HepG2 (cell line): ENCODE results near the gene BEND3. TPM values are rescaled to one million over a fixed set of nuclear protein-coding genes. Genes with fewer than 3 reads are reported as not detected.

ENCODE experiments used
- ATAD3A ChIP-seq: sonication (generic); formaldehyde crosslinking; IDR thresholded peaks from 2 replicates; pipeline ENCODE4 v1.4.0; 2020; ENCODE audit warnings: missing genetic modification reagents
- ETV5 ChIP-seq: IDR thresholded peaks from 2 replicates; pipeline ENCODE4 v1.6.1; 2018; ENCODE audit warnings: missing biosample characterization, missing genetic modification reagents, inconsistent platforms, borderline replicate concordance
- FOSL1 ChIP-seq: sonication (generic); formaldehyde crosslinking; IDR thresholded peaks from 2 replicates; pipeline ENCODE4 v1.9.0; 2021; ENCODE audit warnings: missing genetic modification reagents, borderline replicate concordance
- KLF15 ChIP-seq: sonication (generic); formaldehyde crosslinking; IDR thresholded peaks from 2 replicates; pipeline ENCODE4 v1.8.1; 2023; ENCODE audit warnings: borderline replicate concordance, mild to moderate bottlenecking, inconsistent platforms, missing genetic modification reagents, mixed read lengths
- MED8 ChIP-seq: sonication (generic); formaldehyde crosslinking; IDR thresholded peaks from 2 replicates; pipeline ENCODE4 v1.8.1; 2023; ENCODE audit warnings: mild to moderate bottlenecking, missing genetic modification reagents; ENCODE audit not compliant: insufficient replicate concordance
- NFYB ChIP-seq: sonication (generic); formaldehyde crosslinking; IDR thresholded peaks from 2 replicates; pipeline ENCODE4 v1.4.0; 2020; ENCODE audit warnings: missing genetic modification reagents
- PHF5A ChIP-seq: IDR thresholded peaks from one replicate; pipeline ENCODE4 v1.6.1; 2018; ENCODE audit warnings: low read depth, missing genetic modification reagents; ENCODE audit not compliant: unreplicated experiment
- PPARG ChIP-seq: conservative IDR thresholded peaks from 2 replicates; pipeline ENCODE4 v1.6.1; 2016; ENCODE audit warnings: missing biosample characterization, missing genetic modification reagents
- SIX1 ChIP-seq: sonication (generic); formaldehyde crosslinking; IDR thresholded peaks from 2 replicates; pipeline ENCODE4 v1.4.0; 2020; ENCODE audit warnings: missing genetic modification reagents, borderline replicate concordance
- TAF1 ChIP-seq: sonication (generic); formaldehyde crosslinking; IDR thresholded peaks from 2 replicates; pipeline ENCODE4 v1.4.0; 2020; ENCODE audit warnings: missing genetic modification reagents
- XBP1 ChIP-seq: sonication (generic); formaldehyde crosslinking; IDR thresholded peaks from 2 replicates; pipeline ENCODE4 v1.5.0; 2020; ENCODE audit warnings: missing genetic modification reagents
- ZMYM4 ChIP-seq: sonication (generic); formaldehyde crosslinking; IDR thresholded peaks from 2 replicates; pipeline ENCODE4 v1.8.1; 2023; ENCODE audit warnings: mild to moderate bottlenecking, missing genetic modification reagents
- ZNF17 ChIP-seq: sonication (generic); formaldehyde crosslinking; IDR thresholded peaks from 2 replicates; pipeline ENCODE4 v1.5.0; 2020; ENCODE audit warnings: mild to moderate bottlenecking, missing genetic modification reagents
- ZNF24 ChIP-seq: fragments of 450-650 bp; IDR thresholded peaks from 2 replicates; pipeline ENCODE4 v1.6.1; 2017; ENCODE audit warnings: antibody characterized with exemption, mild to moderate bottlenecking
- ZNF260 ChIP-seq: sonication (generic); formaldehyde crosslinking; IDR thresholded peaks from 2 replicates; pipeline ENCODE4 v1.4.0; 2020; ENCODE audit warnings: missing genetic modification reagents, low read depth, mild to moderate bottlenecking, borderline replicate concordance
- ZNF274 ChIP-seq: sonication (generic); formaldehyde crosslinking; IDR thresholded peaks from 2 replicates; pipeline ENCODE4 v1.5.1; 2020; ENCODE audit warnings: mild to moderate bottlenecking, missing genetic modification reagents
- ZNF441 ChIP-seq: sonication (generic); formaldehyde crosslinking; IDR thresholded peaks from 2 replicates; pipeline ENCODE4 v1.7.0; 2021; ENCODE audit warnings: missing genetic modification reagents, borderline replicate concordance
- ZNF558 ChIP-seq: sonication (generic); formaldehyde crosslinking; IDR thresholded peaks from 2 replicates; pipeline ENCODE4 v1.9.0; 2022; ENCODE audit warnings: mild to moderate bottlenecking, missing genetic modification reagents, borderline replicate concordance
- ZNF569 ChIP-seq: sonication (generic); formaldehyde crosslinking; IDR thresholded peaks from 2 replicates; pipeline ENCODE4 v1.5.0; 2020; ENCODE audit warnings: mild to moderate bottlenecking, missing genetic modification reagents, moderate library complexity, borderline replicate concordance
- ZNF747 ChIP-seq: sonication (generic); formaldehyde crosslinking; IDR thresholded peaks from 2 replicates; pipeline ENCODE4 v1.8.1; 2023; ENCODE audit warnings: missing genetic modification reagents, mild to moderate bottlenecking, borderline replicate concordance
- ZNF816 ChIP-seq: sonication (generic); formaldehyde crosslinking; IDR thresholded peaks from 2 replicates; pipeline ENCODE4 v1.8.0; 2022; ENCODE audit warnings: missing genetic modification reagents, mild to moderate bottlenecking, borderline replicate concordance
- ZSCAN22 ChIP-seq: sonication (generic); formaldehyde crosslinking; IDR thresholded peaks from 2 replicates; pipeline ENCODE4 v1.4.0; 2020; ENCODE audit warnings: mild to moderate bottlenecking, missing genetic modification reagents
- polyA plus RNA-seq, 8 experiments: library from polyadenylated mRNA; depleted of rRNA in 3 of 8; stranded (reverse) in 7 of 8; unstranded in 1 of 8; fragments of >200 nt; fragmentation: Illumina TruSeq in 4 of 8; extraction: Trizol in 4 of 8; gene quantifications; 2 replicates each; pipeline versions ENCODE4 v1.2.1 to v1.2.3, GENCODE V29; 2011 to 2016; ENCODE audit warnings: low read depth in 4 of 8, missing spikeins in 1 of 8, mixed read lengths in 1 of 8; ENCODE audit not compliant: insufficient read depth in 1 of 8
- total RNA-seq, 5 experiments: library from RNA; depleted of rRNA; stranded (reverse); fragments of >200 nt; fragmentation: Illumina TruSeq; extraction: Trizol; gene quantifications; 2 replicates each; pipeline ENCODE4 v1.2.3, GENCODE V29; 2016; ENCODE audit warnings: low read depth in 1 of 5
- TF ChIP-seq, protein P1 (sequence below): IDR thresholded peaks from 2 replicates; pipeline ENCODE4 v1.6.1; 2012; ENCODE audit warnings: low read depth, low read length, improper control_type of control experiment
- TF ChIP-seq, protein P2 (sequence below): sonication (generic); formaldehyde crosslinking; IDR thresholded peaks from 2 replicates; pipeline ENCODE4 v1.5.0; 2020; ENCODE audit warnings: mild to moderate bottlenecking, missing genetic modification reagents
- TF ChIP-seq, protein P3 (sequence below): sonication (generic); formaldehyde crosslinking; IDR thresholded peaks from 2 replicates; pipeline ENCODE4 v1.5.0; 2020; ENCODE audit warnings: missing genetic modification reagents
- TF ChIP-seq, protein P4 (sequence below): IDR thresholded peaks from 2 replicates; pipeline ENCODE4 v1.6.1; 2016; ENCODE audit warnings: control low read depth

BEND3 gene
- total and polyA plus RNA-seq, 2 of the 13 experiments (the other 11 are each of a cell fraction or from before 2014, with no cell fraction given), result 1.4 to 5.8 TPM

GRCh38 chr6:107114213-107114925, 946 bp downstream of the BEND3 start (continued):
- no peak for TF ChIP-seq ZNF816 (CRISPR knock-in tag)
- no peak for TF ChIP-seq XBP1 (CRISPR knock-in tag)
- TF ChIP-seq ETV5 (CRISPR knock-in tag), result no peak
- no peak for TF ChIP-seq ZNF17 (CRISPR knock-in tag)
- TF ChIP-seq TAF1, result peak; percentile 49; the same call in 1 of the 2 replicates
- TF ChIP-seq, protein P1, sequence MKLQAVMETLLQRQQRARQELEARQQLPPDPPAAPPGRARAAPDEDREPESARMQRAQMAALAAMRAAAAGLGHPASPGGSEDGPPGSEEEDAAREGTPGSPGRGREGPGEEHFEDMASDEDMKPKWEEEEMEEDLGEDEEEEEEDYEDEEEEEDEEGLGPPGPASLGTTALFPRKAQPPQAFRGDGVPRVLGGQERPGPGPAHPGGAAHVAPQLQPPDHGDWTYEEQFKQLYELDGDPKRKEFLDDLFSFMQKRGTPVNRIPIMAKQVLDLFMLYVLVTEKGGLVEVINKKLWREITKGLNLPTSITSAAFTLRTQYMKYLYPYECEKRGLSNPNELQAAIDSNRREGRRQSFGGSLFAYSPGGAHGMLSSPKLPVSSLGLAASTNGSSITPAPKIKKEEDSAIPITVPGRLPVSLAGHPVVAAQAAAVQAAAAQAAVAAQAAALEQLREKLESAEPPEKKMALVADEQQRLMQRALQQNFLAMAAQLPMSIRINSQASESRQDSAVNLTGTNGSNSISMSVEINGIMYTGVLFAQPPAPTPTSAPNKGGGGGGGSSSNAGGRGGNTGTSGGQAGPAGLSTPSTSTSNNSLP, result no peak; the same call in 1 of the 2 replicates
- TF ChIP-seq ZNF441, result no peak
- no peak for TF ChIP-seq PHF5A (CRISPR knock-in tag)
- TF ChIP-seq ZNF569 (CRISPR knock-in tag), result no peak
- TF ChIP-seq ZNF747 (CRISPR knock-in tag), result no peak
- no peak for TF ChIP-seq KLF15
- TF ChIP-seq ATAD3A (CRISPR knock-in tag), result no peak
- TF ChIP-seq, protein P2, sequence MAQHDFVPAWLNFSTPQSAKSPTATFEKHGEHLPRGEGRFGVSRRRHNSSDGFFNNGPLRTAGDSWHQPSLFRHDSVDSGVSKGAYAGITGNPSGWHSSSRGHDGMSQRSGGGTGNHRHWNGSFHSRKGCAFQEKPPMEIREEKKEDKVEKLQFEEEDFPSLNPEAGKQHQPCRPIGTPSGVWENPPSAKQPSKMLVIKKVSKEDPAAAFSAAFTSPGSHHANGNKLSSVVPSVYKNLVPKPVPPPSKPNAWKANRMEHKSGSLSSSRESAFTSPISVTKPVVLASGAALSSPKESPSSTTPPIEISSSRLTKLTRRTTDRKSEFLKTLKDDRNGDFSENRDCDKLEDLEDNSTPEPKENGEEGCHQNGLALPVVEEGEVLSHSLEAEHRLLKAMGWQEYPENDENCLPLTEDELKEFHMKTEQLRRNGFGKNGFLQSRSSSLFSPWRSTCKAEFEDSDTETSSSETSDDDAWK, result no peak
- TF ChIP-seq FOSL1 (CRISPR knock-in tag), result no peak
- no peak for TF ChIP-seq ZNF558 (CRISPR knock-in tag)
- peak; percentile 42; the same call in 1 of the 2 replicates for TF ChIP-seq ZNF274 (CRISPR knock-in tag)
- TF ChIP-seq, protein P3, sequence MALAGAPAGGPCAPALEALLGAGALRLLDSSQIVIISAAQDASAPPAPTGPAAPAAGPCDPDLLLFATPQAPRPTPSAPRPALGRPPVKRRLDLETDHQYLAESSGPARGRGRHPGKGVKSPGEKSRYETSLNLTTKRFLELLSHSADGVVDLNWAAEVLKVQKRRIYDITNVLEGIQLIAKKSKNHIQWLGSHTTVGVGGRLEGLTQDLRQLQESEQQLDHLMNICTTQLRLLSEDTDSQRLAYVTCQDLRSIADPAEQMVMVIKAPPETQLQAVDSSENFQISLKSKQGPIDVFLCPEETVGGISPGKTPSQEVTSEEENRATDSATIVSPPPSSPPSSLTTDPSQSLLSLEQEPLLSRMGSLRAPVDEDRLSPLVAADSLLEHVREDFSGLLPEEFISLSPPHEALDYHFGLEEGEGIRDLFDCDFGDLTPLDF (CRISPR knock-in tag), result peak; percentile 69
- TF ChIP-seq NFYB (CRISPR knock-in tag), result no peak
- no peak for TF ChIP-seq MED8 (CRISPR knock-in tag)
- TF ChIP-seq ZNF260 (CRISPR knock-in tag), result no peak
- TF ChIP-seq ZSCAN22 (CRISPR knock-in tag), result no peak
- TF ChIP-seq SIX1 (CRISPR knock-in tag), result no peak
- TF ChIP-seq ZNF24, result no peak
- TF ChIP-seq PPARG, result 0 out of 2 replicates have a peak, but pooled peaks have one; percentile 25
- TF ChIP-seq, protein P4, sequence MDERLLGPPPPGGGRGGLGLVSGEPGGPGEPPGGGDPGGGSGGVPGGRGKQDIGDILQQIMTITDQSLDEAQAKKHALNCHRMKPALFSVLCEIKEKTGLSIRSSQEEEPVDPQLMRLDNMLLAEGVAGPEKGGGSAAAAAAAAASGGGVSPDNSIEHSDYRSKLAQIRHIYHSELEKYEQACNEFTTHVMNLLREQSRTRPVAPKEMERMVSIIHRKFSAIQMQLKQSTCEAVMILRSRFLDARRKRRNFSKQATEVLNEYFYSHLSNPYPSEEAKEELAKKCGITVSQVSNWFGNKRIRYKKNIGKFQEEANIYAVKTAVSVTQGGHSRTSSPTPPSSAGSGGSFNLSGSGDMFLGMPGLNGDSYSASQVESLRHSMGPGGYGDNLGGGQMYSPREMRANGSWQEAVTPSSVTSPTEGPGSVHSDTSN (CRISPR knock-in tag), result no peak
- TF ChIP-seq ZMYM4 (CRISPR knock-in tag), result peak; percentile 81; the same call in 1 of the 2 replicates
